HEK293T (cell line): Measurements from ENCODE around the gene IGSF9B.

Source experiments
- ARNT ChIP-seq: fragments of 450-650 bp; IDR thresholded peaks from 2 replicates; pipeline ENCODE4 v1.6.1; 2017; ENCODE audit warnings: mild to moderate bottlenecking
- ELF4 ChIP-seq: fragments of 450-650 bp; IDR thresholded peaks from 2 replicates; pipeline ENCODE4 v1.6.1; 2017; ENCODE audit warnings: antibody characterized with exemption
- FOXA1 ChIP-seq: fragments of 450-650 bp; IDR thresholded peaks from 2 replicates; pipeline ENCODE4 v1.6.1; 2016; ENCODE audit warnings: mild to moderate bottlenecking
- SP1 ChIP-seq: fragments of 450-650 bp; IDR thresholded peaks from 2 replicates; pipeline ENCODE4 v1.6.1; 2017

- TF ChIP-seq SP1 (no peak), ARNT (no peak), FOXA1 (no peak), ELF4 (no peak)
Measured at GRCh38 chr11:133975488-133975849, 18.7 kb upstream of the IGSF9B start.
